H9 (cell line): ENCODE data around the gene KAZALD1. TPM values are rescaled to one million over a fixed set of nuclear protein-coding genes. Genes with fewer than 3 reads are reported as not detected.

Source experiments
- DNase-seq: peaks from one replicate; pipeline ENCODE4 v3.0.0-alpha.2; 2017
- H2AFZ ChIP-seq: one replicate; pipeline ENCODE4 v1.6.1; 2013; ENCODE audit warnings: mild to moderate bottlenecking, low read length, control low read depth, moderate library complexity
- H2AK5ac ChIP-seq: 2 replicates; pipeline ENCODE4 v1.6.1; 2013; ENCODE audit warnings: low read length, control low read depth, mixed read lengths; ENCODE audit not compliant: insufficient read length
- H2BK120ac ChIP-seq: one replicate; pipeline ENCODE4 v1.6.1; 2013; ENCODE audit warnings: low read depth, mild to moderate bottlenecking, low read length, control low read depth, inconsistent platforms; ENCODE audit not compliant: poor library complexity, severe bottlenecking
- H2BK12ac ChIP-seq: 2 replicates; pipeline ENCODE4 v1.6.1; 2013; ENCODE audit warnings: low read length, control low read depth, mixed read lengths, low read depth; ENCODE audit not compliant: insufficient read length
- H2BK15ac ChIP-seq: 2 replicates; pipeline ENCODE4 v1.6.1; 2013; ENCODE audit warnings: low read depth, low read length, control low read depth
- H2BK20ac ChIP-seq: one replicate; pipeline ENCODE4 v1.6.1; 2013; ENCODE audit warnings: low read depth, mild to moderate bottlenecking, low read length, control low read depth, inconsistent platforms; ENCODE audit not compliant: poor library complexity, severe bottlenecking
- H2BK5ac ChIP-seq: 2 replicates; pipeline ENCODE4 v1.6.1; 2013; ENCODE audit warnings: low read length, control low read depth, mixed read lengths; ENCODE audit not compliant: insufficient read length
- H3K14ac ChIP-seq: 2 replicates; pipeline ENCODE4 v1.6.1; 2013; ENCODE audit warnings: low read length, control low read depth; ENCODE audit not compliant: insufficient read depth
- H3K18ac ChIP-seq: 2 replicates; pipeline ENCODE4 v1.6.1; 2013; ENCODE audit warnings: low read depth, mild to moderate bottlenecking, mixed read lengths, low read length, control low read depth; ENCODE audit not compliant: insufficient read length
- H3K23ac ChIP-seq: 2 replicates; pipeline ENCODE4 v1.6.1; 2013; ENCODE audit warnings: low read length, control low read depth, mixed read lengths, low read depth; ENCODE audit not compliant: insufficient read length
- H3K23me2 ChIP-seq: 2 replicates; pipeline ENCODE4 v1.6.1; 2013; ENCODE audit warnings: low read depth, mild to moderate bottlenecking, mixed read lengths, low read length, control low read depth; ENCODE audit not compliant: insufficient read length, poor library complexity, severe bottlenecking
- H3K27ac ChIP-seq: 2 replicates; pipeline ENCODE4 v1.5.1; 2013; ENCODE audit warnings: low read length, control low read depth, mixed read lengths, low read depth; ENCODE audit not compliant: insufficient read length
- H3K27me3 ChIP-seq: 2 replicates; pipeline ENCODE4 v1.6.1; 2013; ENCODE audit warnings: low read length, control low read depth, inconsistent platforms; ENCODE audit not compliant: insufficient read depth
- H3K4ac ChIP-seq: 2 replicates; pipeline ENCODE4 v1.6.1; 2013; ENCODE audit warnings: low read depth, mild to moderate bottlenecking, control low read depth, inconsistent platforms, low read length, moderate library complexity
- H3K4me1 ChIP-seq: 2 replicates; pipeline ENCODE4 v1.6.1; 2013; ENCODE audit warnings: low read length, control low read depth, inconsistent platforms; ENCODE audit not compliant: insufficient read depth
- H3K4me2 ChIP-seq: 2 replicates; pipeline ENCODE4 v1.6.1; 2013; ENCODE audit warnings: low read length, control low read depth, mixed read lengths; ENCODE audit not compliant: insufficient read length, insufficient read depth
- H3K56ac ChIP-seq: 2 replicates; pipeline ENCODE4 v1.6.1; 2013; ENCODE audit warnings: low read depth, mild to moderate bottlenecking, mixed read lengths, low read length, control low read depth; ENCODE audit not compliant: insufficient read length
- H3K79me1 ChIP-seq: 2 replicates; pipeline ENCODE4 v1.6.1; 2013; ENCODE audit warnings: low read depth, mild to moderate bottlenecking, moderate library complexity, low read length, control low read depth, inconsistent platforms; ENCODE audit not compliant: insufficient read depth, poor library complexity, severe bottlenecking
- H3K79me2 ChIP-seq: 2 replicates; pipeline ENCODE4 v1.6.1; 2013; ENCODE audit warnings: low read length, control low read depth, inconsistent platforms; ENCODE audit not compliant: insufficient read depth
- H3K9ac ChIP-seq: 2 replicates; pipeline ENCODE4 v1.6.1; 2013; ENCODE audit warnings: low read length, control low read depth, mixed read lengths; ENCODE audit not compliant: insufficient read length; ENCODE audit errors: extremely low read depth
- H3K9me3 ChIP-seq: one replicate; pipeline ENCODE4 v1.6.1; 2013; ENCODE audit warnings: low read depth, low read length, inconsistent platforms; ENCODE audit not compliant: control insufficient read depth
- H3T11ph ChIP-seq: one replicate; pipeline ENCODE4 v1.6.1; 2013; ENCODE audit warnings: mild to moderate bottlenecking, low read length, control low read depth, inconsistent platforms
- H4K20me1 ChIP-seq: one replicate; pipeline ENCODE4 v1.6.1; 2013; ENCODE audit not compliant: control insufficient read depth, insufficient read length, insufficient read depth
- H4K5ac ChIP-seq: 2 replicates; pipeline ENCODE4 v1.6.1; 2013; ENCODE audit warnings: low read depth, mild to moderate bottlenecking, mixed read lengths, low read length, control low read depth; ENCODE audit not compliant: insufficient read length
- H4K8ac ChIP-seq: replicated peaks from 2 replicates; pipeline ENCODE4 v1.6.1; 2013; ENCODE audit warnings: low read length, control low read depth, mixed read lengths, low read depth; ENCODE audit not compliant: insufficient read length
- H4K91ac ChIP-seq: 2 replicates; pipeline ENCODE4 v1.6.1; 2013; ENCODE audit warnings: low read depth, mild to moderate bottlenecking, moderate library complexity, mixed read lengths, low read length, control low read depth; ENCODE audit not compliant: insufficient read length
- H3K27ac Mint-ChIP-seq, 3 experiments: 2 replicates in 2 of 3; 3 replicates in 1 of 3; pipeline ENCODE4 v1.8.0; 2020 to 2021; ENCODE audit warnings: mixed read lengths in 3 of 3, mild to moderate bottlenecking in 1 of 3, moderate library complexity in 1 of 3
- H3K27me3 Mint-ChIP-seq: 2 replicates; pipeline ENCODE4 v1.8.0; 2021; ENCODE audit warnings: low read depth, mild to moderate bottlenecking, moderate library complexity, mixed read lengths
- H3K36me3 Mint-ChIP-seq, 3 experiments: 2 replicates in 2 of 3; 3 replicates in 1 of 3; pipeline ENCODE4 v1.8.0; 2020 to 2021; ENCODE audit warnings: low read depth in 3 of 3, mixed read lengths in 3 of 3; ENCODE audit not compliant: insufficient read depth in 1 of 3
- H3K4me1 Mint-ChIP-seq, 2 experiments: 2 replicates each; pipeline ENCODE4 v1.8.0; 2020; ENCODE audit warnings: mixed read lengths in 2 of 2
- H3K4me3 Mint-ChIP-seq, 2 experiments: 2 replicates in 1 of 2; 3 replicates in 1 of 2; pipeline ENCODE4 v1.8.0; 2020 to 2021; ENCODE audit warnings: mild to moderate bottlenecking in 2 of 2, mixed read lengths in 2 of 2, moderate library complexity in 1 of 2
- H3K9me3 Mint-ChIP-seq, 2 experiments: 2 replicates in 1 of 2; 3 replicates in 1 of 2; pipeline ENCODE4 v1.8.0; 2020; ENCODE audit warnings: mild to moderate bottlenecking in 2 of 2, mixed read lengths in 2 of 2, moderate library complexity in 1 of 2
- WGBS: extraction: QIAGEN DNeasy Blood & Tissue Kit; methylation state at CpG from one replicate; pipeline ENCODE4 v1.1.7; 2013; ENCODE audit warnings: missing lambda C conversion rate, low lambda C conversion rate, mixed read lengths; ENCODE audit not compliant: insufficient read length; ENCODE audit errors: extremely low coverage; 5-methylcytosine and 5-hydroxymethylcytosine counted together
- total RNA-seq: library from RNA; stranded (reverse); gene quantifications from 2 replicates; pipeline ENCODE4 v1.2.1, GENCODE V29; 2021
- TF ChIP-seq, protein P1 (sequence below): fragments of 200-600 bp; sonication (generic); conservative IDR thresholded peaks from 3 replicates; pipeline ENCODE4 v1.8.0; 2021; ENCODE audit warnings: antibody characterized with exemption, mild to moderate bottlenecking

KAZALD1 gene
- total RNA-seq, 1 experiment from 2014 or later, result 2.9 TPM

DNA sequence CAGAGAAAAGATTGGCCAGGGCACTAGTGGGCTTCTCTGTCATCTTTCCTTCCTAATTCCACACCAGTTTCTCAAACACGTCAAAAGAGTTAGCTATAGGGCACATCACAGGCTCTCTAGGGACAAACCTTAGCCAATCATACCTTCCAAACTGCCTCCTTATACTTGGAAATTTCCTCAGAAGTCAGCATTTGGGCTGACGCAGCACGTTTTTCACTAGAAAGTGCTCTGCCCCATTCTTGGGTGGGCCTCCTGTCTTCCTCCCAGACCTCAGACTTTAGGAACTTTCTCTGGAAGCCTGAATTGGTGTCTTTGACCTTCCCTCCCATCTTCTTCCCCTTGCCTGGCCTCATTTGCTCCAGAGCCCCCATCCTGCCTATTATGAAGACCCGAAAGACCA lies 19.7 kb upstream of the KAZALD1 start:
- no peak overlapping the region for H3K27ac ChIP-seq
- H3K4me3 Mint-ChIP-seq, result peak overlapping the region; percentile 90 to 95; a peak in 4 of 5 replicates
- H3K27ac Mint-ChIP-seq, result no peak overlapping the region
- H3K9ac ChIP-seq, result no peak overlapping the region
- H3K23ac ChIP-seq, result no peak overlapping the region
- no peak overlapping the region for H3K14ac ChIP-seq
- no peak overlapping the region for H3K56ac ChIP-seq
- peaks cover 23 to 37% of the 10 kb centered on the region in 2 experiments for H3K4me1 Mint-ChIP-seq
- H2BK120ac ChIP-seq, result no peak overlapping the region
- H3K79me2 ChIP-seq, result no peaks in the 10 kb centered on the region
- H4K91ac ChIP-seq, result no peak overlapping the region
- H2BK15ac ChIP-seq, result no peak overlapping the region
- peaks cover 62% of the 10 kb centered on the region for H3K27me3 Mint-ChIP-seq
- no peak overlapping the region for H2BK12ac ChIP-seq
- no peak overlapping the region for H4K5ac ChIP-seq
- TF ChIP-seq, protein P1, sequence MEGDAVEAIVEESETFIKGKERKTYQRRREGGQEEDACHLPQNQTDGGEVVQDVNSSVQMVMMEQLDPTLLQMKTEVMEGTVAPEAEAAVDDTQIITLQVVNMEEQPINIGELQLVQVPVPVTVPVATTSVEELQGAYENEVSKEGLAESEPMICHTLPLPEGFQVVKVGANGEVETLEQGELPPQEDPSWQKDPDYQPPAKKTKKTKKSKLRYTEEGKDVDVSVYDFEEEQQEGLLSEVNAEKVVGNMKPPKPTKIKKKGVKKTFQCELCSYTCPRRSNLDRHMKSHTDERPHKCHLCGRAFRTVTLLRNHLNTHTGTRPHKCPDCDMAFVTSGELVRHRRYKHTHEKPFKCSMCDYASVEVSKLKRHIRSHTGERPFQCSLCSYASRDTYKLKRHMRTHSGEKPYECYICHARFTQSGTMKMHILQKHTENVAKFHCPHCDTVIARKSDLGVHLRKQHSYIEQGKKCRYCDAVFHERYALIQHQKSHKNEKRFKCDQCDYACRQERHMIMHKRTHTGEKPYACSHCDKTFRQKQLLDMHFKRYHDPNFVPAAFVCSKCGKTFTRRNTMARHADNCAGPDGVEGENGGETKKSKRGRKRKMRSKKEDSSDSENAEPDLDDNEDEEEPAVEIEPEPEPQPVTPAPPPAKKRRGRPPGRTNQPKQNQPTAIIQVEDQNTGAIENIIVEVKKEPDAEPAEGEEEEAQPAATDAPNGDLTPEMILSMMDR, result no peak
- no peaks in the 10 kb centered on the region for H4K20me1 ChIP-seq
- peaks cover 0 to 3% (median 0%) of the 10 kb centered on the region in 3 experiments; a peak in 2 of 7 replicates for H3K36me3 Mint-ChIP-seq
- no peak overlapping the region for H3T11ph ChIP-seq
- no peak overlapping the region for H2AFZ ChIP-seq
- no peak overlapping the region for H2BK5ac ChIP-seq
- peaks cover 19% of the 10 kb centered on the region; the same call in 1 of the 2 replicates for H3K27me3 ChIP-seq
- no peak overlapping the region for H3K18ac ChIP-seq
- peaks cover 0 to 2% of the 10 kb centered on the region in 2 experiments; a peak in 1 of 5 replicates for H3K9me3 Mint-ChIP-seq
- no peak overlapping the region for H3K4ac ChIP-seq
- peaks cover 13% of the 10 kb centered on the region for H3K23me2 ChIP-seq
- no CpG with 5 or more reads among the region's 4 CpGs for WGBS
- DNase-seq, result no peak
- H2BK20ac ChIP-seq, result no peak overlapping the region
- no peaks in the 10 kb centered on the region for H3K9me3 ChIP-seq
- no peaks in the 10 kb centered on the region for H3K79me1 ChIP-seq
- peaks cover 2% of the 10 kb centered on the region; the same call in 1 of the 2 replicates for H3K4me1 ChIP-seq
- no peak overlapping the region for H4K8ac ChIP-seq
- no peak overlapping the region for H2AK5ac ChIP-seq
- peak overlapping the region; percentile 65 for H3K4me2 ChIP-seq
